GM18499 (cell line): ENCODE data around the gene HOXA11.

Experiments used
- ATAC-seq: cut with Tn5 transposase; IDR thresholded peaks from one replicate; pipeline ENCODE4 v1.9.1; 2021; ENCODE audit warnings: moderate number of reproducible peaks; ENCODE audit not compliant: insufficient read depth, unreplicated experiment

HOXA11 gene

DNA sequence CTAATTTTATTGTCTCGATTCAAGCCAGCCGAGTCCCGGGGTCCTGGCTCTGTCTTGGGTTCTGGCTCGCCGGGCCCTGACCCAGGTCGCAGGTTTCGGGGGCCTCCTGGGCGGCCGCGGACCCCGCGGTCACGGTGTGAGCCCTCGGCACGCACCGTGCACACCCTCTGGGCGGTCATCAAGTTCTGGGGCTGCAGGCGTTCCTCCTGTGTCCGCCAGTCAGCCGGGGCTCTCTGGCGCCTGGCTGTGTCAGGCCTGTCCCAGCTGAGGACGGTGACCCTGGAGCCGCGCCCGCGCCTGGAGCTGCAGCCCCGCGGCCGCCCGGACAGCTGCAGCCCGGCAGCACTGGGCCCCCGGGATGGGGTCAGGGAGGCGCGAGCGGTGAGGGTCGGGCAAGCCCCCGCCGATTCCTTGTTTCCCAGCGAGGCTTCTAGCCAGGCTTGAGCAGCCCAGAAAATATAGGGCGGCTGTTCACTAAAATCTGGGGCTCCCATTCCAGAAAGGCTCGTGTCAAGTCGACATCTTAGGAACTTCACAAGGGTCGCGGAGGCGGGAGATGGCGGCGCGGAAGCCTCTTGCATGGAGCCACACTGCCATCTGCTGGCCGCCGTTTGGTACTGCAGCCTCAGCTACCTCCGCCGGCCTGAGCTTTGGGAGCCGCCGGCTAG lies 24.4 kb downstream of the HOXA11 start:
- ATAC-seq: no peak

GRCh38 chr7:27160145-27160545 lies 24.9 kb downstream of the HOXA11 start:
- ATAC-seq: no peak

GRCh38 chr7:27159266-27160144 lies 25.5 kb downstream of the HOXA11 start:
- no peak for ATAC-seq

DNA sequence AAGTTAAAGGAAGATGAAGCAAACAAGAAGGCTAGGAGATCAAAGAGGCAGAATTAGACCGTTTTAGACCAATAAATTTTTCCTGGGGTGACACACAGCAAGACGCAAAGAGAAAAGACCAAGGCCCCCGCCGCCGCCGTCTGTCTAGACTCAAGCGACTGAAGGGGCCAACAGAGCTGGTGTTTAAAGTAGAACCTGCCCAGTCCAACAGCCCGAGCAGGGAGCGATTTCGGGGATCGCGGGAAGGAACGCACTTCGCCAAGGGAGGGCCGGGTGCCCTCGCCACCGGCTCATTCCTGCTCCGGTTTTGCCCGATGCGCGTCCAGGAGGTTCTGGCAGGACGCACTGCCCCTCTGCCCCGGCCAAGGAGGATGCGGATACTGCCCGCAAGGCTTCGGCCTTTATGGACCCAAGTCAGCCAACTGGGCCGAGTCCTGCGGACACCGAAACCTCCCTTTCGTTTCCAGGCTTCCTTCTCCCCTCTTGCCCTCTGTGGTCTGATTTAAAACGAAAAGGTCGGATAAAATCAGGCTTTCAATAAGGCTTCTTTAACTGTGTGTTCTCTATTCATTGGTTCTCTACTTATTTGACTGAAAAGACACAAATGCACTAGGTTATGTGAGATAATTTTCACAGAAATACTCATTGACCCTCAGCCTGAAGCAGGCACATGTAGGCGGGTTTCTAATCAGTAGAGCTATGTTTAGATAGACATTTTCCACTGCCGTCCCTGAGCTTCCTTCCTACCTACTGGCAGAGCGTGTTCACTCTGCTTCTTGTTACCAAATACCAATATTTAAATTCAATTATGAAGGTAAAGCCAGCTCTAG lies 26.4 kb downstream of the HOXA11 start:
- ATAC-seq: no peak

GRCh38 chr7:27157702-27158431 lies 27.2 kb downstream of the HOXA11 start:
- no peak for ATAC-seq

GRCh38 chr7:27156916-27157701 lies 27.9 kb downstream of the HOXA11 start:
- no peak for ATAC-seq

DNA sequence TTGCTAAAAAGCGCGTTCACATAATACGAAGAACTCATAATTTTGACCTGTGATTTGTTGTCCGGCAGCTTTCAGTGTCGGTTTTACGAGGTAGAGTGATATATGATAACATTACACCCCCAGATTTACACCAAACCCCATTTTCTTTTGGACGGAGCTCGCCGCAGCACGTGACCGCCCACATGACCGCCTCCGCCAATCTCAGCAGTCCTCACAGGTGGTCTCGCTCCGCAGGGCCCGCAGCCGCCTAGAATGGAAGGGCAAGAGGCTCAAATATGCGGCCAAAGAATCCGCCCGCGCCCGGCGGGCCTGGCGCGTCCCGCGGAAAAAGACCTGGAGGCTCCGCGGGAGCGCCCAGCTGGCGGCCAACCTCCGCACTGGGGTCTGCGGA lies 28.5 kb downstream of the HOXA11 start, which contains the start of gene HOXA7:
TSS of gene HOXA7 (minus strand) at position 168 of the 391 bp plus-strand sequence. CDS start at position 38, 130 bp downstream.
- no peak for ATAC-seq

DNA sequence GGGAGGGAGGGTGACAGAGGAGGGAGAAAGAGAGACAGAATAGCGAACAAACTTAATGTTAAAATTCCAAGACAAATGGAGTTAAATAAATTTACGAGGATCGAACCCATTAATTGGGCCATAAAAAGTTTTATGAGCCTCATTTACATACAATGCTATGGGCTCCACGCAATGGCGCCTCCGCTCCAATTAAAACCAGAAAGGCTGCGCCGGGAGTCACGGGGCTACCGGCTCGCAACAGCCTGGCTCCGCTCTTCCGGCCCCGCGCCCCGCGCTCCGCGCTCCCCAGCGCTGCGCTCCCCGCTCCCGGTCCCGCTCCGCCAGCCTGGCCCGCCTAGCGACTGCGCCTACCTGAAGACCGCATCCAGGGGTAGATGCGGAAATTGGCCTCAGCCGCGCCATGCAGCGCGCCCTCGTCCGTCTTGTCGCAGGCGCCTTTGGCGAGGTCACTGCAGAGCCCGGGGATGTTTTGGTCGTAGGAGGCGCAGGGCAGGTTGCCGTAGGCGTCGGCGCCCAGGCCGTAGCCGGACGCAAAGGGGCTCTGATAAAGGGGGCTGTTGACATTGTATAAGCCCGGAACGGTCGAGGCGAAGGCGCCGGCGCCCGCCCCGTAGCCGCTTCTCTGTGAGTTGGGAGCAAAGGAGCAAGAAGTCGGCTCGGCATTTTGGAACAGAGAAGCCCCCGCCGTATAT lies 29.1 kb downstream of the HOXA11 start:
- no peak for ATAC-seq

DNA sequence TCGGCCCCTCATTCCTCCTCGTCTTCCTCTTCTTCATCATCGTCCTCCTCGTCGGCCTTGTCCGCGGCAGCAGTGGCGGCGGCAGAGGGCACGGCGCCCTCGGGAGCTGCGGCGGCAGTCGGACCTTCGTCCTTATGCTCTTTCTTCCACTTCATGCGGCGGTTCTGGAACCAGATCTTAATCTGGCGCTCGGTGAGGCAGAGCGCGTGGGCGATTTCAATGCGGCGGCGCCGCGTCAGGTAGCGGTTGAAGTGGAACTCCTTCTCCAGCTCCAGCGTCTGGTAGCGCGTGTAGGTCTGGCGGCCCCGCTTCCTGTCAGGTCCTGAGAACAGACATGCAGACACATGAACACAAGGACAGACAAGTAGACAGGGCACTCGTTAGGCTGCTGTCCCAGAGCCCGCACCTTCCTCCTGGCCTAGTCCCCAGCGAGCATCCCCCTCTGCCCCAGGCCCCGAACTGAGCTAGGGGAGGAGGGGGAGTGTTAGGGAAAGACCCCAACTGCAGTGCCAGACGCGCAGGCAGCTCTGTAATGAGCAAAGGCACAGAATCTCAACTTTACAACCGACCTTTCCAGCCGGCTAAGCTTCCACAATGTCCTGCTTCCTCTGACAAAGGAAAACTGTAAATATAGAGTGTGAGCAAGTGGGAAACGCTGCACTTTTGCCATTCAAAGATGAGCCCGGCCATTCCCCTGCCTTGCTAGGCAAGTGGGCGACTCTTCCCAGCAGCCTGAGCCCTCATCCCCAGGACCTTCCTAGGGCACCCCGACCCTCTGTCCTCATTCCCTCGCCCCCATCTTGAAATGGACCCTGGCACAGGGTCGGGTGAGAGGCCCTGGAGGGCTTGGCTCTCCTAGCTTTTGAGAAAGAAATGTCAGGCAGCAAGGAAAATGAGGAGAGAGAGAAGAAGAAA lies 29.9 kb downstream of the HOXA11 start:
- no peak for ATAC-seq

DNA sequence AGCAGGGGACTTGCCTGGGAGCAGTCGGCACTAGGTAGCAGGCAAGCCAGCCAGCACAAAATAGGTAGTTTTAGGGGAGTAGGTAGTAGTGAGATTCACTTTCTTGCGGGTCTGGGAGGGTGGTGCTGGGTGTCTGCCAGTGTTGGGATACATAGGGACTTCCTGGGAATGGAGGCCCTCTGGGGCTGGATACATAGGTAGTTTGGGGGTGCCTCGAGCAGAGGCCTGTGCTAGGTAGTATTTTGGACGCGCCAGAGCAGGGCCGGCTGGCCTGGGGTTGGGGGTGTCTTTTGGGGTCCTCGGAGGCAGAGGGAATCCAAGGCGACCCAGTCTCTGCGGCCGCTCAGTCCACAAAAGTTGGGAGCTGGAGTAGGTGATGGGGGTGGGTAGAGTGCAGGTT lies 30.7 kb downstream of the HOXA11 start:
- no peak for ATAC-seq

DNA sequence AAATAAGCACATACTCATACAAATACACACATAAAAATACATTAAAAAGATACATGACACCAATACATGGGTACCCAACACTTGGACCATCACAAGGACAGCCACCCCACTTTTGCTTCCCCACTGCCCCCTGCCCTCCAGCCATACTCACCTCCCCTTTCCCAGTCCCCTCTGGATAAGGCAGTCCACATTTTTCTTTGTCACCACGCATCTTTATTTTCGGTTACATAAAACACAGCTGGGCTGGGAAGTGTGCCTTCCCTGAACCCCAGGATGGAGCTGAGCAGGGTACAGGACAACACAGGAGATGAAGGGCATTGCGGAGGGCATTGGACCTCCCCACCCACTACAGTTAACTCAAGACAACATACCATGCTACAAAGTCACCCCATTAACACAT lies 31.5 kb downstream of the HOXA11 start:
- ATAC-seq: no peak

DNA sequence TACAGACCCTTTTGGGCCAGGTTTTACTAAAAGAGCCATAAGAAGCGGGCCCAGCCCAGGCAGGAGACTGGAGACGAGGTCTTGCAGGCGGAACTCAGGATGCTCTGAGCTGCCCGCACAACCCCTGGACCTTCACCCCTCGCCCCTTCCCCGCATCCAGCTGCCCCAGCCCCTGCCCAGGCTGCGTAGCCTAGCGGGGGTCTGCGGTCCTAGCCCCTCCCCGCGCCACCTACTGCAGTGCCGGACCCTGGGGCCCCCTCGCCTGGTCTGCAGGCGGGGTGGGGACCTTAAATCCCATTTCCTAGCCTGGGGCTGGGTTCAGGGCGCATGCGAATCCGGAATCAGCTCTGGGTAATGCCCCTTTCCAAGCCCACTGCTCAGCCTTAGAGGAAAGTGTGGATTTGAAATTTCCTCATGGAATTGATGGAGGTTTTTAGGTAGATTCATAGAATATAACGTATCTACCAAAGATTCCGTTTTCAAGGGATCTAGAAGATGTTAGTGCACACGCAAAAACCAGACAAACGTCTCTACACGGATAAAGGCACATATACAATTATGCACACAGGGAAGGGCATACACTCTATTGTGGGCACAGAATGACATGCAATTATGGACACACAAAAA lies 32.1 kb downstream of the HOXA11 start:
- ATAC-seq: no peak

GRCh38 chr7:27151931-27152815 lies 32.9 kb downstream of the HOXA11 start, which contains the start of gene HOXA3:
Gene HOXA3, minus strand, starts transcription at chr7:27152583. Its CDS starts 41,943 bp downstream, at chr7:27110640.
- no peak for ATAC-seq

DNA sequence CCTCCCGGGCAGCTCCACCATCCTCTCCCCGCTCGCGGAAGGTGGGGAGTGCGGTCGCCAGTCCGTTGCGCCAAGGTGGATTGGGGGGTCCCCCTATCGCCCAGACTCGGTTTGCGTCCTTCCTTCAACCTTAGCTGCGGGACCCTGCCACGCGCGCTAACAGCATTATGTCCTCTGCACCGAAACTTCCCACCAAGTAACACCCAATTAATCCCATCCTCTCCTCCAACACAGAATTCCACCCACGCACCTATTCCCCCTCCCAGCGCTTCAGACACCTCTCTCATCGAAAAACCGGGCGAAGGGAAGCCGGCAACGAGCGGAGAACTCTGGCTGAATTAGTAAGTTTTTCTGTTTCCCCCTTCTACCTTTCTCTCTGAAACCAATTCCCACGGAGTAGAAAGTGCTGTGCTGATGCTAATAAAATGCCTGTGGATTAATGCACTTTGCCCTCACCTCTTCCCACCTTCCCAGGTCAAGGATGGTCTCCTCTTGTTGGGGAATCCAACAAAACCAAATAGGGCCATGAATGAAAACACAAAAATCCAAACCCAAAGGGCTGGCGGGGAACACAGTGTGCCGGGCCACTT lies 33.6 kb downstream of the HOXA11 start:
- ATAC-seq: no peak

- no peak for ATAC-seq
These were observed 34.3 kb downstream of the HOXA11 start for GRCh38 chr7:27150568-27151340.
